IMR-90 (cell line): ENCODE results near the gene LAMP5. TPM values are rescaled to one million over a fixed set of nuclear protein-coding genes. Genes with fewer than 3 reads are reported as not detected.

Source experiments
- ATAC-seq: fragments of 200-7000 bp; cut with Tn5 transposase; 2 replicates; pipeline ENCODE4 v1.9.1; 2020; ENCODE audit warnings: low read depth, mild to moderate bottlenecking, moderate library complexity
- BruUV-seq: library from RNA; stranded (reverse); fragments of 400-500 nt; replicated peaks from 2 replicates; lab custom pipeline; 2021; lab: Mats Ljungman, UMichigan
- CTCF ChIA-PET: fragments of 300-600 bp; formaldehyde crosslinking; extraction: SDS; loops from one replicate; lab custom pipeline; 2021; ENCODE audit warnings: antibody characterized with exemption; lab: Yijun Ruan, JAX
- POLR2A ChIA-PET: fragments of 300-600 bp; sonication (Branson Sonifier 250); formaldehyde crosslinking; loops from one replicate; lab custom pipeline; 2022; ENCODE audit warnings: antibody characterized with exemption; ENCODE audit not compliant: unreplicated experiment; lab: Charles Lee
- DNase-seq: peaks from one replicate; pipeline ENCODE4 v3.0.0; 2013
- H2AFZ ChIP-seq: replicated peaks from 2 replicates; pipeline ENCODE3; 2013; ENCODE audit warnings: low read length, mild to moderate bottlenecking; ENCODE audit not compliant: poor library complexity
- H2AK5ac ChIP-seq: 2 replicates; pipeline ENCODE4 v1.6.1; 2013; ENCODE audit warnings: low read depth, low read length, inconsistent platforms
- H2AK9ac ChIP-seq: replicated peaks from 2 replicates; pipeline ENCODE3; 2013; ENCODE audit warnings: mild to moderate bottlenecking, low read depth, low read length, moderate library complexity; ENCODE audit not compliant: poor library complexity
- H2BK120ac ChIP-seq: 2 replicates; pipeline ENCODE4 v1.6.1; 2013; ENCODE audit warnings: low read depth, low read length, inconsistent platforms
- H2BK15ac ChIP-seq: 3 replicates; pipeline ENCODE4 v1.6.1; 2013; ENCODE audit warnings: low read depth, low read length, inconsistent platforms
- H2BK20ac ChIP-seq: 2 replicates; pipeline ENCODE4 v1.6.1; 2013; ENCODE audit warnings: low read depth, mild to moderate bottlenecking, inconsistent platforms, low read length, moderate library complexity
- H2BK5ac ChIP-seq: 2 replicates; pipeline ENCODE4 v1.6.1; 2013; ENCODE audit warnings: mild to moderate bottlenecking, low read depth, low read length, inconsistent platforms; ENCODE audit not compliant: poor library complexity, severe bottlenecking
- H3K14ac ChIP-seq: replicated peaks from 2 replicates; pipeline ENCODE4 v1.6.1; 2013; ENCODE audit warnings: low read depth, low read length, inconsistent platforms
- H3K18ac ChIP-seq: 2 replicates; pipeline ENCODE4 v1.6.1; 2013; ENCODE audit warnings: low read depth, low read length, control low read depth
- H3K23ac ChIP-seq: 2 replicates; pipeline ENCODE4 v1.6.1; 2013; ENCODE audit warnings: low read depth, low read length, inconsistent platforms
- H3K27ac ChIP-seq: 2 replicates; pipeline ENCODE4 v1.5.1; 2013; ENCODE audit warnings: mild to moderate bottlenecking, control low read depth, low read length; ENCODE audit not compliant: insufficient read depth
- H3K27me3 ChIP-seq: 2 replicates; pipeline ENCODE4 v1.6.1; 2013; ENCODE audit warnings: low read length; ENCODE audit not compliant: control insufficient read depth, insufficient read depth
- H3K36me3 ChIP-seq: 2 replicates; pipeline ENCODE4 v1.6.1; 2013; ENCODE audit warnings: low read length, mixed read lengths; ENCODE audit not compliant: control insufficient read depth, insufficient read depth
- H3K4ac ChIP-seq: 2 replicates; pipeline ENCODE4 v1.6.1; 2013; ENCODE audit warnings: low read depth, low read length, inconsistent platforms
- H3K4me1 ChIP-seq: 2 replicates; pipeline ENCODE4 v1.6.1; 2013; ENCODE audit warnings: low read length, mixed read lengths; ENCODE audit not compliant: control insufficient read depth, insufficient read depth
- H3K4me2 ChIP-seq: 2 replicates; pipeline ENCODE4 v1.6.1; 2013; ENCODE audit warnings: low read depth, mild to moderate bottlenecking, control low read depth, low read length, moderate library complexity
- H3K4me3 ChIP-seq: 2 replicates; pipeline ENCODE4 v1.5.1; 2013; ENCODE audit warnings: low read depth, mild to moderate bottlenecking, control low read depth, low read length, moderate library complexity; ENCODE audit not compliant: insufficient read depth
- H3K56ac ChIP-seq: 2 replicates; pipeline ENCODE4 v1.6.1; 2013; ENCODE audit warnings: low read length, inconsistent platforms; ENCODE audit not compliant: insufficient read depth; ENCODE audit errors: extremely low read depth
- H3K79me1 ChIP-seq, 2 experiments: 2 replicates each; pipeline ENCODE4 v1.6.1; 2013; ENCODE audit warnings: low read length in 2 of 2, inconsistent platforms in 1 of 2, low read depth in 1 of 2
- H3K9ac ChIP-seq: 2 replicates; pipeline ENCODE4 v1.6.1; 2013; ENCODE audit warnings: low read depth, low read length, control low read depth
- H3K9me1 ChIP-seq: 2 replicates; pipeline ENCODE4 v1.6.1; 2013; ENCODE audit warnings: low read length, inconsistent platforms; ENCODE audit not compliant: insufficient read depth
- H3K9me3 ChIP-seq: 2 replicates; pipeline ENCODE4 v1.6.1; 2013; ENCODE audit warnings: low read length; ENCODE audit not compliant: control insufficient read depth, insufficient read depth
- H4K20me1 ChIP-seq: 2 replicates; pipeline ENCODE4 v1.6.1; 2013; ENCODE audit warnings: low read length, inconsistent platforms; ENCODE audit not compliant: insufficient read depth
- H4K5ac ChIP-seq: 2 replicates; pipeline ENCODE4 v1.6.1; 2013; ENCODE audit warnings: mild to moderate bottlenecking, low read depth, low read length, control low read depth
- H4K8ac ChIP-seq, 2 experiments: 2 replicates each; pipeline ENCODE4 v1.6.1; 2013; ENCODE audit warnings: low read depth in 2 of 2, low read length in 2 of 2, control low read depth in 1 of 2, inconsistent platforms in 1 of 2
- H4K91ac ChIP-seq: 2 replicates; pipeline ENCODE4 v1.6.1; 2013; ENCODE audit warnings: low read depth, low read length, inconsistent platforms; ENCODE audit not compliant: insufficient read depth
- BHLHE40 ChIP-seq: fragments of 150-350 bp; IDR thresholded peaks from 2 replicates; pipeline ENCODE4 v1.6.1; 2016; ENCODE audit warnings: mild to moderate bottlenecking, low read depth, low read length
- CEBPB ChIP-seq: IDR thresholded peaks from 2 replicates; pipeline ENCODE4 v1.6.1; 2012; ENCODE audit warnings: low read depth, low read length, improper control_type of control experiment
- CHD1 ChIP-seq: IDR thresholded peaks from 2 replicates; pipeline ENCODE4 v1.6.1; 2012; ENCODE audit warnings: low read depth, low read length, improper control_type of control experiment
- ELK1 ChIP-seq: fragments of 150-350 bp; IDR thresholded peaks from 2 replicates; pipeline ENCODE4 v1.6.1; 2016; ENCODE audit warnings: low read depth, mild to moderate bottlenecking, low read length, moderate library complexity, borderline replicate concordance
- FOS ChIP-seq: fragments of 150-350 bp; IDR thresholded peaks from 2 replicates; pipeline ENCODE4 v1.6.1; 2016; ENCODE audit warnings: low read depth, low read length
- MAFK ChIP-seq: IDR thresholded peaks from 2 replicates; pipeline ENCODE4 v1.6.1; 2012; ENCODE audit warnings: low read depth, low read length, improper control_type of control experiment
- MXI1 ChIP-seq: IDR thresholded peaks from 2 replicates; pipeline ENCODE4 v1.6.1; 2012; ENCODE audit warnings: low read depth, mild to moderate bottlenecking, low read length, moderate library complexity, borderline replicate concordance
- RAD21 ChIP-seq: IDR thresholded peaks from 2 replicates; pipeline ENCODE4 v1.6.1; 2012; ENCODE audit warnings: low read length, improper control_type of control experiment
- RCOR1 ChIP-seq: IDR thresholded peaks from 2 replicates; pipeline ENCODE4 v1.6.1; 2012; ENCODE audit warnings: mild to moderate bottlenecking, low read length, improper control_type of control experiment; ENCODE audit not compliant: insufficient replicate concordance
- RFX5 ChIP-seq: IDR thresholded peaks from 2 replicates; pipeline ENCODE4 v1.8.0; 2012; ENCODE audit warnings: low read depth, mild to moderate bottlenecking, low read length, moderate library complexity
- WGBS, 2 experiments: methylation state at CpG; one replicate each; pipeline versions ENCODE4 v1.1.5 to v1.1.7; 2013; ENCODE audit warnings: missing lambda C conversion rate in 2 of 2; ENCODE audit not compliant: insufficient read length in 1 of 2; ENCODE audit errors: extremely low coverage in 2 of 2; 5-methylcytosine and 5-hydroxymethylcytosine counted together
- dilution Hi-C: fragments of 300-500 bp; cut with HindIII; formaldehyde crosslinking; loops from one replicate; pipeline ENCODE4 v1.14.3; 2018; ENCODE audit warnings: low sequenced_read_pairs; ENCODE audit not compliant: unreplicated experiment
- in situ Hi-C: fragments of 300-500 bp; cut with MboI; formaldehyde crosslinking; loops from 3 replicates; pipeline ENCODE4 v1.14.3; 2019; ENCODE audit warnings: low sequenced_read_pairs, inconsistent platforms, mixed read lengths
- intact Hi-C: fragments of 100-400 bp; cut with micrococcal nuclease; formaldehyde crosslinking; loops from 2 replicates; pipeline ENCODE4 v1.10.0; 2022
- polyA plus RNA-seq, 3 experiments: library from polyadenylated mRNA; depleted of rRNA; stranded (reverse); fragments of >200 nt; gene quantifications; 2 replicates each; pipeline ENCODE4 v1.2.3, GENCODE V29; 2012; ENCODE audit warnings: low replicate concordance in 1 of 3
- total RNA-seq: library from RNA; depleted of rRNA; stranded (reverse); fragments of >200 nt; gene quantifications from 2 replicates; pipeline ENCODE4 v1.2.3, GENCODE V29; 2012

LAMP5 gene
- total and polyA plus RNA-seq, 2 of the 4 experiments (the other 2 are of a cell fraction) = not detected

- Histone ChIP-seq H3K27me3 (peaks cover 22% of the 10 kb centered on the region), H2BK5ac (no peak overlapping the region), H3K9ac (no peak overlapping the region), H4K8ac (no peak overlapping the region), H3K4me3 (no peak overlapping the region), H3K4me1 (no peaks in the 10 kb centered on the region), H3K36me3 (no peaks in the 10 kb centered on the region), H3K14ac (no peak overlapping the region), H2BK20ac (no peak overlapping the region), H3K23ac (no peak overlapping the region), H2AFZ (no peak overlapping the region), H3K79me1 (no peaks in the 10 kb centered on the region), H3K4ac (no peak overlapping the region), H3K9me3 (no peaks in the 10 kb centered on the region), H4K91ac (no peak overlapping the region), H3K56ac (no peak overlapping the region), H2BK15ac (no peak overlapping the region), H2BK120ac (no peak overlapping the region), H4K5ac (no peak overlapping the region), H3K4me2 (no peak overlapping the region), H2AK5ac (no peak overlapping the region), H4K20me1 (no peaks in the 10 kb centered on the region), H3K27ac (no peak overlapping the region), H3K9me1 (no peaks in the 10 kb centered on the region), H2AK9ac (no peak overlapping the region), H3K18ac (no peak overlapping the region)
- dilution Hi-C loops (no loop called here), intact Hi-C loops (no loop called here), in situ Hi-C loops (no loop called here)
- ChIA-PET CTCF (interaction anchor here (0.9 kb wide), 1 partner anchor 45 kb away, joined by 3 read pairs; no protein-coding TSS in a partner anchor), POLR2A (no interaction called here)
- no peak for DNase-seq
- WGBS, 2 experiments = 60% methylated on average over 1 of the region's 3 CpGs; no CpG with 5 or more reads in 1 of the 2 experiments
- no TSS peak for BruUV-seq
- no peak for ATAC-seq
- TF ChIP-seq ELK1 (no peak), MXI1 (no peak), FOS (no peak), MAFK (no peak), CHD1 (no peak), RAD21 (no peak), RCOR1 (no peak), RFX5 (no peak), BHLHE40 (no peak), CEBPB (no peak)
Observed at GRCh38 chr20:9571783-9572182, 57.4 kb downstream of the LAMP5 start.
